Measurements from ENCODE around the gene TMCO6.

DNA sequence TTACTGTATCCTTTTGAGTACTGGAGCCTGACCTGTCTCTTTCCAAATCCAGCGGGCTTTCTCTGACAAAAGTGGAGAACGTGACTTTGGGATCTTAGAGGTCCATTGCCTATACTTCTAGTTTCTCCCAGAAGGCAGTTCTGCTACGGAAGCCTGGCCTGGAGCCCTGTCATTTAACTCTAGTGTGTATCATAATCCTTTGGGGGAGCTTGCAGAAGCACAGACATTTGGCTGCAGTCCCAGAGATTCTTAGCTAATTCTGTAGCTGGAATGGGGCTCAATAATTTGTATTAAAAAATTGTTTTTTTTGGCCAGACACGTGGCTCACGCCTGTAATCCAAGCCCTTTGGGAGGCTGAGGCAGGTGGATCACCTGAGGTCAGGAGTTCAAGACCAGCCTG, 55.0 kb downstream of the TMCO6 start:
- TF ChIP-seq EZH2phosphoT487 (IDR thresholded peaks at IDR 0.05; ENCODE audit: insufficient read depth, low read depth) (no peak), EZH2 (IDR thresholded peaks at IDR 0.05; ENCODE audit: insufficient read depth, poor library complexity, severe bottlenecking) (no peak)

Measured in GM23248 (cell line).